Spleen (tissue), 11 donors: ENCODE results near the gene PCSK4. TPM values are rescaled to one million over a fixed set of nuclear protein-coding genes. Genes with fewer than 3 reads are reported as not detected.

Experiments used
- DNase-seq: peaks from one replicate; pipeline ENCODE4 v3.0.0-alpha.2; 2020
- H3K27ac ChIP-seq, 8 donors: fragments of 200-600 bp; sonication (generic) in 7 of 8; 1 replicate in 4 of 8; 2 replicates in 4 of 8; pipeline versions ENCODE4 v1.5.0 to v1.8.0; 2016 to 2021; ENCODE audit warnings: inconsistent platforms in 4 of 8, mild to moderate bottlenecking in 4 of 8, moderate library complexity in 1 of 8
- H3K27me3 ChIP-seq, 7 donors: fragments of 200-600 bp; sonication (generic) in 6 of 7; replicated peaks in 1 of 7; 1 replicate in 4 of 7; 2 replicates in 3 of 7; pipeline versions ENCODE4 v1.5.0 to v1.8.0; 2016 to 2021; ENCODE audit warnings: inconsistent platforms in 3 of 7, mild to moderate bottlenecking in 1 of 7
- H3K36me3 ChIP-seq, 6 donors: fragments of 200-600 bp; sonication (generic) in 5 of 6; 1 replicate in 4 of 6; 2 replicates in 2 of 6; pipeline versions ENCODE4 v1.5.0 to v1.8.0; 2016 to 2021; ENCODE audit warnings: inconsistent platforms in 2 of 6
- H3K4me1 ChIP-seq, 6 donors: fragments of 200-600 bp; sonication (generic) in 5 of 6; 1 replicate in 3 of 6; 2 replicates in 3 of 6; pipeline versions ENCODE4 v1.5.0 to v1.8.0; 2016 to 2021; ENCODE audit warnings: inconsistent platforms in 3 of 6
- H3K4me3 ChIP-seq, 8 donors: fragments of 200-600 bp; sonication (generic) in 7 of 8; 1 replicate in 4 of 8; 2 replicates in 4 of 8; pipeline versions ENCODE4 v1.5.0 to v1.8.0; 2016 to 2021; ENCODE audit warnings: inconsistent platforms in 4 of 8, mild to moderate bottlenecking in 4 of 8, moderate library complexity in 2 of 8
- H3K9me3 ChIP-seq, 8 donors: fragments of 200-600 bp; sonication (generic) in 7 of 8; 1 replicate in 4 of 8; 2 replicates in 4 of 8; pipeline versions ENCODE4 v1.5.0 to v1.8.0; 2016 to 2021; ENCODE audit warnings: inconsistent platforms in 4 of 8
- POLR2A ChIP-seq, 3 donors: fragments of 450-650 bp; IDR thresholded peaks; one replicate each; pipeline ENCODE4 v1.5.1; 2017; ENCODE audit warnings: antibody characterized with exemption in 3 of 3, mild to moderate bottlenecking in 1 of 3
- POLR2AphosphoS5 ChIP-seq, 3 donors: sonication (generic); formaldehyde crosslinking; IDR thresholded peaks; one replicate each; pipeline ENCODE4 v1.5.1; 2017; ENCODE audit warnings: antibody characterized with exemption in 3 of 3
- WGBS, 5 donors: extraction: QIAGEN DNeasy Blood & Tissue Kit in 3 of 5; methylation state at CpG; one replicate each; pipeline versions ENCODE4 v1.1.5 to v1.1.7; 2013 to 2018; 5-methylcytosine and 5-hydroxymethylcytosine counted together
- intact Hi-C: fragments of 100-400 bp; cut with DNase I; formaldehyde crosslinking; loops from one replicate; pipeline ENCODE4 v1.15.0; 2023; ENCODE audit warnings: low total_unique reads
- polyA plus RNA-seq, 3 donors: library from polyadenylated mRNA; stranded (reverse); fragments of 200-250 nt; gene quantifications; one replicate each; pipeline ENCODE4 v1.2.1, GENCODE V29; 2013
- total RNA-seq, 7 donors: library from RNA; depleted of rRNA in 3 of 7; stranded (reverse); fragments of >200 nt in 3 of 7; fragmentation: NEBNext Ultra II Directional in 4 of 7; extraction: Animal tissue kit (Norgen Biotek cat#: 25700) in 4 of 7; gene quantifications; one replicate each; pipeline versions ENCODE4 v1.1.0 to v1.2.1, GENCODE V29; 2016 to 2021
- TF ChIP-seq, protein P1 (sequence below), 11 experiments: fragments of 200-600 bp in 7 of 11; fragments of 450-650 bp in 4 of 11; sonication (generic) in 4 of 11; IDR thresholded peaks in 8 of 11; conservative IDR thresholded peaks in 3 of 11; 1 replicate in 7 of 11; 2 replicates in 4 of 11; pipeline versions ENCODE4 v1.4.0 to v1.8.0; 2016 to 2021; ENCODE audit warnings: antibody characterized with exemption in 11 of 11, inconsistent platforms in 4 of 11, mild to moderate bottlenecking in 1 of 11
- donor health status: healthy with polysubstance abuse.
- donor health status: DM: no; HTN: no; CAD: no; lungs with moderate emphysema.
- donor health status: DM: no; HTN: no; CAD: no.
- donor health status: Bipolar disorder and iron deficiency.
- donor health status: healthy.
- donor health status: DM: no; HTN: no; CAD: no.
- donor health status: DM: yes; HTN: yes; CAD: no.

The PCSK4 gene
- total and polyA plus RNA-seq, 10 donors, result 1.1 to 4.2 (median 1.9) TPM

DNA sequence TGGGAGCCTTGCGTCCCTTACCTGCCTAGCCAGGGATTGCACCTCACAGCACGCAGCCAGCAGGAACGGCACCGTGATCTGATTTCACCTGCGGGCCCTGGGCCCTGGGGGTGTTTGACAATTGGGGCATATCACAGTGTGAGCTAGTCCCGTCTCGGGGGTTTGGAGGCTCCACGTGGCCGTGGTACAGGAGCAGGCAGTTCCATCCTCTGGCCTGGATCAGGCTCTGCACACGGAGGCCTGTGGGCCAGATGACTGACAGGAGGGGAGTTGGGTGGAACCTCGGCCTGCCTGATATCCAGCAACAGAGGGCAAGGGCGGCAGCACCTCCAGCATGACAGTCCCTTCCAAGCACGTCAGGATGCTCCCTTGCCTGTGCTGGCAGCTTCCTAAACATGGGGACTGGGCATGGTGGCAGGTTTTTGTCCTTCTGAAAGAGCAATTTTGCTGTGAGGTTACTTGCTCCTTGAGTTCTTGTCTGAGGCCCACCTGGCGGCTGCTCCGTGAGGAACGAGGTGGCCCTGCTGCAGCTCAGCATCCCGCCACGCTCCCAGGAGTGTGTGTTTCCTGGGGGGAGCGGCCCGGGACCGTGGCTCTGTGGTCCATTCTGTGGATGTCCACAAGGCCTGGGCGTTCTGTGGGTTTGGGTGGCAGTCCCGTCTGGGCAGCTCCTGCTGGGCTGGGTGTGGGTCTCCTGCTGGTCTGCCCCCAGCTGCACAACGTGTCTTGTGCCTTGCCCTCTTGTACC is 58.2 kb downstream of the PCSK4 start:
- DNase-seq, result no peak
- WGBS, 5 donors, result 88 to 95% (median 92%) methylated on average over 20 to 24 of the region's 24 CpGs
- no peaks in the 10 kb centered on the region for H3K9me3 ChIP-seq
- no peaks in the 10 kb centered on the region for H3K27me3 ChIP-seq
- no peak overlapping the region for H3K4me3 ChIP-seq
- TF ChIP-seq POLR2AphosphoS5 (IDR thresholded peaks at IDR 0.05), result peak in 2 of 3 donors; percentile 2 to 53
- TF ChIP-seq, protein P1, sequence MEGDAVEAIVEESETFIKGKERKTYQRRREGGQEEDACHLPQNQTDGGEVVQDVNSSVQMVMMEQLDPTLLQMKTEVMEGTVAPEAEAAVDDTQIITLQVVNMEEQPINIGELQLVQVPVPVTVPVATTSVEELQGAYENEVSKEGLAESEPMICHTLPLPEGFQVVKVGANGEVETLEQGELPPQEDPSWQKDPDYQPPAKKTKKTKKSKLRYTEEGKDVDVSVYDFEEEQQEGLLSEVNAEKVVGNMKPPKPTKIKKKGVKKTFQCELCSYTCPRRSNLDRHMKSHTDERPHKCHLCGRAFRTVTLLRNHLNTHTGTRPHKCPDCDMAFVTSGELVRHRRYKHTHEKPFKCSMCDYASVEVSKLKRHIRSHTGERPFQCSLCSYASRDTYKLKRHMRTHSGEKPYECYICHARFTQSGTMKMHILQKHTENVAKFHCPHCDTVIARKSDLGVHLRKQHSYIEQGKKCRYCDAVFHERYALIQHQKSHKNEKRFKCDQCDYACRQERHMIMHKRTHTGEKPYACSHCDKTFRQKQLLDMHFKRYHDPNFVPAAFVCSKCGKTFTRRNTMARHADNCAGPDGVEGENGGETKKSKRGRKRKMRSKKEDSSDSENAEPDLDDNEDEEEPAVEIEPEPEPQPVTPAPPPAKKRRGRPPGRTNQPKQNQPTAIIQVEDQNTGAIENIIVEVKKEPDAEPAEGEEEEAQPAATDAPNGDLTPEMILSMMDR (IDR thresholded peaks at IDR 0.05 in 8 of 11, conservative IDR thresholded peaks at IDR 0.05 in 3 of 11), result no peak
- no peak for TF ChIP-seq POLR2A (IDR thresholded peaks at IDR 0.05)
- H3K36me3 ChIP-seq, result peaks cover 3 to 95% (median 79%) of the 10 kb centered on the region in 6 donors
- H3K4me1 ChIP-seq, result peaks cover 0 to 30% (median 3%) of the 10 kb centered on the region in 6 donors
- intact Hi-C loops, result no loop called here
- H3K27ac ChIP-seq, result no peak overlapping the region

Other genes with a start within 250 kb of the PCSK4 start
- gene ATP5F1D, start 248.6 kb downstream of the PCSK4 start, total RNA-seq, result 100 to 1,000 TPM in 4 of 7 donors, 10 to 100 TPM in 3; 49.1 to 131 (median 102) TPM
- 100 to 1,000 TPM; 164 to 166 (median 165) TPM for gene ATP5F1D, start 248.6 kb downstream of the PCSK4 start, polyA plus RNA-seq
- 100 to 1,000 TPM in 4 of 7 donors, 10 to 100 TPM in 3; 42.1 to 223 (median 138) TPM for gene MIDN, start 241.8 kb downstream of the PCSK4 start, total RNA-seq
- 10 to 100 TPM; 16.5 to 48.9 (median 19.1) TPM for gene MIDN, start 241.8 kb downstream of the PCSK4 start, polyA plus RNA-seq
- gene CIRBP, start 221.0 kb downstream of the PCSK4 start, total RNA-seq, result 100 to 1,000 TPM; 333 to 672 (median 514) TPM
- gene CIRBP, start 221.0 kb downstream of the PCSK4 start, polyA plus RNA-seq, result 100 to 1,000 TPM; 406 to 894 (median 843) TPM
- gene FAM174C, start 214.8 kb downstream of the PCSK4 start, total RNA-seq, result 10 to 100 TPM; 35.8 to 69.6 (median 43.9) TPM
- gene FAM174C, start 214.8 kb downstream of the PCSK4 start, polyA plus RNA-seq, result 100 to 1,000 TPM in 1 of 3 donors, 10 to 100 TPM in 2; 82.9 to 134 (median 88.6) TPM
- not detected for gene EFNA2, start 204.5 kb downstream of the PCSK4 start, total RNA-seq
- gene EFNA2, start 204.5 kb downstream of the PCSK4 start, polyA plus RNA-seq, result not detected
- gene NDUFS7, start 106.4 kb downstream of the PCSK4 start, total RNA-seq, result 100 to 1,000 TPM in 1 of 7 donors, 10 to 100 TPM in 6; 64.0 to 133 (median 85.2) TPM
- gene NDUFS7, start 106.4 kb downstream of the PCSK4 start, polyA plus RNA-seq, result 100 to 1,000 TPM in 1 of 3 donors, 10 to 100 TPM in 2; 75.5 to 106 (median 78.0) TPM
- gene GAMT, start 88.8 kb downstream of the PCSK4 start, total RNA-seq, result 10 to 100 TPM in 4 of 7 donors, 1 to 10 TPM in 3; 7.1 to 14.5 (median 11.2) TPM
- 10 to 100 TPM; 15.2 to 20.4 (median 18.2) TPM for gene GAMT, start 88.8 kb downstream of the PCSK4 start, polyA plus RNA-seq
- gene DAZAP1, start 82.8 kb downstream of the PCSK4 start, total RNA-seq, result 100 to 1,000 TPM in 3 of 7 donors, 10 to 100 TPM in 4; 43.8 to 137 (median 94.6) TPM
- gene DAZAP1, start 82.8 kb downstream of the PCSK4 start, polyA plus RNA-seq, result 100 to 1,000 TPM in 2 of 3 donors, 10 to 100 TPM in 1; 80.0 to 133 (median 106) TPM
- gene RPS15, start 52.0 kb downstream of the PCSK4 start, total RNA-seq, result 1,000 to 10,000 TPM in 6 of 7 donors, 100 to 1,000 TPM in 1; 932 to 4,344 (median 1,309) TPM
- gene RPS15, start 52.0 kb downstream of the PCSK4 start, polyA plus RNA-seq, result 1,000 to 10,000 TPM; 4,275 to 5,849 (median 5,793) TPM
- gene APC2, start 40.2 kb downstream of the PCSK4 start, total RNA-seq, result under 1 TPM; 0.07 to 0.56 (median 0.20) TPM
- gene APC2, start 40.2 kb downstream of the PCSK4 start, polyA plus RNA-seq, result under 1 TPM; 0.02 to 0.29 (median 0.02) TPM
- gene C19orf25, start 11.1 kb downstream of the PCSK4 start, total RNA-seq, result 10 to 100 TPM; 31.3 to 52.8 (median 40.3) TPM
- gene C19orf25, start 11.1 kb downstream of the PCSK4 start, polyA plus RNA-seq, result 10 to 100 TPM; 24.7 to 56.6 (median 38.8) TPM
- gene REEP6, start 831 bp upstream of the PCSK4 start, total RNA-seq, result 1 to 10 TPM in 5 of 7 donors, under 1 TPM in 1, not detected in 1; 0.65 to 2.6 (median 1.6) TPM
- 1 to 10 TPM; 1.2 to 1.6 (median 1.5) TPM for gene REEP6, start 831 bp upstream of the PCSK4 start, polyA plus RNA-seq
- gene ADAMTSL5, start 22.7 kb upstream of the PCSK4 start, total RNA-seq, result 1 to 10 TPM in 4 of 7 donors, under 1 TPM in 3; 0.26 to 2.0 (median 1.3) TPM
- under 1 TPM; 0.13 to 0.42 (median 0.27) TPM for gene ADAMTSL5, start 22.7 kb upstream of the PCSK4 start, polyA plus RNA-seq
- gene PLK5, start 33.7 kb upstream of the PCSK4 start, total RNA-seq, result not detected
- gene PLK5, start 33.7 kb upstream of the PCSK4 start, polyA plus RNA-seq, result under 1 TPM; 0.04 to 0.06 (median 0.06) TPM
- 10 to 100 TPM in 1 of 7 donors, 1 to 10 TPM in 6; 5.4 to 11.7 (median 6.7) TPM for gene MEX3D, start 78.0 kb upstream of the PCSK4 start, total RNA-seq
- 1 to 10 TPM in 2 of 3 donors, under 1 TPM in 1; 0.87 to 2.7 (median 2.0) TPM for gene MEX3D, start 78.0 kb upstream of the PCSK4 start, polyA plus RNA-seq
- gene MBD3, start 102.5 kb upstream of the PCSK4 start, total RNA-seq, result 10 to 100 TPM; 57.4 to 80.9 (median 74.3) TPM
- 100 to 1,000 TPM in 1 of 3 donors, 10 to 100 TPM in 2; 62.2 to 177 (median 89.3) TPM for gene MBD3, start 102.5 kb upstream of the PCSK4 start, polyA plus RNA-seq
- gene UQCR11, start 115.1 kb upstream of the PCSK4 start, total RNA-seq, result 100 to 1,000 TPM in 4 of 7 donors, 10 to 100 TPM in 3; 40.9 to 165 (median 129) TPM
- gene UQCR11, start 115.1 kb upstream of the PCSK4 start, polyA plus RNA-seq, result 100 to 1,000 TPM in 2 of 3 donors, 10 to 100 TPM in 1; 93.4 to 153 (median 145) TPM
- gene TCF3, start 162.3 kb upstream of the PCSK4 start, total RNA-seq, result 100 to 1,000 TPM in 5 of 7 donors, 10 to 100 TPM in 2; 79.2 to 135 (median 107) TPM
- gene TCF3, start 162.3 kb upstream of the PCSK4 start, polyA plus RNA-seq, result 10 to 100 TPM; 81.0 to 96.5 (median 88.9) TPM